NCI-H345 treated with DMSO at 0.1 percent for 48 hours (cell line): ENCODE measurements around the gene RAC3.

Experiments
- DNase-seq: peaks from one replicate; lab custom pipeline; 2025; ENCODE audit not compliant: unreplicated experiment; lab: John Stamatoyannopoulos, UW

The RAC3 gene

DNA sequence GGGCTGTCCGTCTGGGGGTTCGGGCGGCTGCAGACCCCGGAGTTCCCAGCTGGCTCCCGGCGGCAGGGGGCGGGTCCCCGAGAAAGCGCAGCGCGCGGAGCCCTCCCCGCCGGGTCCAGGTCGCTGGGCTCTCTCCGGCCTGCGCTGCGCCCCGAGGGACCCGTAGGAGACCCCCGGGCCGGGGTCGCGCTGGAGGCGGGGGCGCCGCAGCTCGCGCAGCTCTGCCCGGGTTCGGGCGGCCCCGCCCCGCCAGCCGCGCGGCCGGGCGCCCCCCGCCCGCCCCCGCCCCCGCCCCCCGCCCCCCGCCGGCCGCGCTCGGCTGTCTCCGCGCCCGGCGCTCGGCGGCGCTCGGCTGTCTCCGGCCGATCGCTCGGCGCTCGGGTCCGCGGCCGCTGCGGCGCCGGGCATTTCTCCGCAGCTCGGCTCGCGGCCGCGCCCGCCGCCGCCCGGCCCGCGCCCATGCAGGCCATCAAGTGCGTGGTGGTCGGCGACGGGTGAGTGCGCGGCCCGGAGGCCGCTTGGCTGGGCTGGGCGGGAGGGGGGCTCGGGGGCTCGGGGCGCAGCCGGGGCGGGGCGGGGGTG, at the start of gene RAC3:
RAC3 (plus strand) TSS at position 376 of the 582 bp plus-strand sequence; CDS start at position 460, 84 bp downstream.
- DNase-seq = peak; percentile 41

DNA sequence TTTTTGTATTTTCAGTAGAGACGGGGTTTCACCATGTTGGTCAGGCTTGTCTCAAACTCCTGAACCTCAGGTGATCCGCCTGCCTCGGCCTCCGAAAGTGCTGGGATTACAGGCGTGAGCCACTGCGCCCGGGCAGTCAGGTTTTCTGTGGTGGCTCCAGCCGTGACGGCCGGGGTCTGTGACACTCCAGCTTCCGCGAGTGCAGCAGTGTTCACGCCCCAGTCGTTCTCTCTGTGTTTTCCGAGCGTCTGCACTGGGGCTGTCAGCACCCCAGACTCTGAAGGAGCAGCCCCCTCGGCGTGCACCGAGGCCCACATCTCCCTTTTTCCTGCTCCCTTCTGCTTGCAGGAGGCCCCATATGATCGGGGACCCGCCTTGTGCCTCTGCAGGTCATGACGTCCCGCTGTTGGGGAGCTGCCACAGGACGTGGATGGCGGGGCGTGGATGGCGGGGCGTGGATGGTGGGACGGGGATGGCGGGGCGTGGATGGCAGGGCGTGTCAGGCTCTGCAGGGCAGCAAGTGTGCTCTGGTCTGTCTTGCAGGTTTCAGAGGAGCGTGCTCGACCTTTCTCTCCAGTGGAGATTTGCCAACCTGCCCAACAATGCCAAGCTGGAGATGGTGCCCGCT, 48.4 kb upstream of the RAC3 start:
- DNase-seq = no peak

DNA sequence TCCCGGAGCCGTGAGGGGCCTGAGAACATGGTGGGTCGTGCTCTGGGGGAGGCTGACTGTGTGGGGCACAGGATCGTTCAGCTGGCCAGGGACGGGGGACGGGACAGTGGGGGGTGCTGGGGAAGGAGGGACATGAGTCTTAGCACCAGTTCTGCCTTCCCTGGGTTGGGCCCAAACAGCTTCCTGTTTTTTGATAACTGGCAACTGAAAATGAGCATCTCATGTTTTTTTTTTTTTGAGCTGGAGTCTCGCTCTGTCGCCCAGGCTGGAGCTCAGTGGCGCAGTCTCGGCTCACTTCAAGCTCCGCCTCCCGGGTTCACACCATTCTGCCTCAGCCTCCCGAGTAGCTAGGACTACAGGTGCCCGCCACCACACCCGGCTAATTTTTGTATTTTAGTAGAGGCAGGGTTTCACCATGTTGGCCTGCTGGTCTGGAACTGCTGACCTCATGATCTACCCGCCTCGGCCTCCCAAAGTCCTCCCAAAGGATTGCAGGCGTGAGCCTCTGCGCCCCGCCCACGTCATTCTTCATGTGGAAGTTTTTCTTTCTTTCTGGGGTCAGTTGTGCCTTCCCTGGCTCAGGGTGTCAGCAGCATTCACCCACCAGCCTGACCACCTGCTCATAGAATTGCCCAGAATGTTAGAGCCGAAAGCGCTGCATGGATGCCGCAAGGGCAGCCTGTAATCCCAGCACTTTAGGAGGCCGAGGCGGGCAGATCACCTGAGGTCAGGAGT, 47.7 kb upstream of the RAC3 start:
- no peak for DNase-seq

DNA sequence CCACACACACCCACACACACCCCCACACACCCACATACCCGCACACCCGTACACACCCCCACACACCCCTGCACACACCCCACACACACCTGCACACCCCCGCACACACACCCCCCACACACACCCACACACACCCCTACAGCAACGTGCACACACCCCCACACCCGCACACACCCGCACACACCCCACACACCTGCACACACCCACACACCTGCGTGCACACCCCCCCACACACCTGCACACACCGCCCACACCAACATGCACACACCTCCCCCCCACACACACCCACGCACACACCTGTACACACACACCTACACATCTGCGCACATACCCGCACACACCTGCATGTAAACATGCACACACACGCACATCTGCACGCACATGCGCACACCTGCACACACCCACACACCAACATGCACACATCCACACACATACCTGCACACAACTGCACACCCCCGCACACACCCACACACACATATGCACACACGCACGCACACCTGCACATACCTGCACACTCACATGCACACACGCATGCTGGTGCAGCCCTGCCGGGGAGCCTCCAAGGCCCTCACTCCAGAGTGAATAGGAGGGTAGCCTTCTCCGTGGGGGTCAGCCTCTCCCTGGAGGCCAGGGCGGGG, 46.6 kb upstream of the RAC3 start:
- DNase-seq = no peak

DNA sequence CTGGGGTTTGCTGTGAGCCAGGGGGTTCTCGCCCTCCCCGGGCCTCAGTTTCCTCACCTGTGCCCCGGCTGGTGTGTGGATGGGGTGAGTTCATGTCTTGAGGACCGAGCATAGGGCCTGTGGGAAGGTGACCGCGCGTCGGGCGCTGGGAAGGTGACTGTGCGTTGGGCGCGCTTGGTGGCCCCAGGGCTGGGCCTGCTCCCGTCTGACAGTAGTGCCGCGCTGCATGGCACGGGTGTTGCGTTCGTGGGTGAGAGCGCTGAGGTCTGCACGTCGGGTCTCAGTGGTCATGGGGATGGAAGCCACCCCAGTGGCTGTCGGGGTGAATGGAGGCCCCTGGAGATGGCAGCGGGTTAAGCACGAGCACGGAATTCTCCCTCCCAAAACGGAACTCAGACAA, 44.9 kb upstream of the RAC3 start:
- DNase-seq = no peak

DNA sequence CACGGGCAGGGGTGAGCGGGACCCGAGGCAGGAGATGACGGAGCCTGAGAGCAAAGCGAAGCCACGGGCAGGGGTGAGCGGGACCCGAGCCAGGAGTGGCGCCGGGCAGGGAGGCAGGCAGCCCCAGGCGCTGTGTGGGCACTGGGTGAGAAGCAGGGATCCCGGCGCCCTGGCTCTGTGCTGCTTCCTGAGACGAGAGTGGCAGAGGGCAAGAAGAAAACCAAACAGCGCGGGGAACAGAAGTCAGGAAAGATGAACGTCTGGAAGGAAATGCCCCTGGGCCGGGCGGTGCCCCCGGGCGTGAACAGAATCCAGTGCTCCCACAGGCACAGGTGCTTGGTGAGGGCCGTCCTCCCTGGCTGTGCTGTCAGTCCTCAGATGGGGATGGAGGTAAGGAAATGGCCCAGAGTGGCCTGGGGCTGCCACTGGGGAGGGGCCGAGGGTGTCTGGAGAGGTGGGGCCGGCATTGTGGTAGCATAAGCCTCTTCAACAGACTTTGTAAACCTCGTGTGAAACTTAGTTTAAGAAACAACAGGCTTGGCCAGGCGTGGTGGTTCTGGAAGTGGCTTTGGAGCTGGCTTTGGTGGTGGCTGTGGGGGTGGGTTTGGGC, 44.2 kb upstream of the RAC3 start:
- DNase-seq = no peak

DNA sequence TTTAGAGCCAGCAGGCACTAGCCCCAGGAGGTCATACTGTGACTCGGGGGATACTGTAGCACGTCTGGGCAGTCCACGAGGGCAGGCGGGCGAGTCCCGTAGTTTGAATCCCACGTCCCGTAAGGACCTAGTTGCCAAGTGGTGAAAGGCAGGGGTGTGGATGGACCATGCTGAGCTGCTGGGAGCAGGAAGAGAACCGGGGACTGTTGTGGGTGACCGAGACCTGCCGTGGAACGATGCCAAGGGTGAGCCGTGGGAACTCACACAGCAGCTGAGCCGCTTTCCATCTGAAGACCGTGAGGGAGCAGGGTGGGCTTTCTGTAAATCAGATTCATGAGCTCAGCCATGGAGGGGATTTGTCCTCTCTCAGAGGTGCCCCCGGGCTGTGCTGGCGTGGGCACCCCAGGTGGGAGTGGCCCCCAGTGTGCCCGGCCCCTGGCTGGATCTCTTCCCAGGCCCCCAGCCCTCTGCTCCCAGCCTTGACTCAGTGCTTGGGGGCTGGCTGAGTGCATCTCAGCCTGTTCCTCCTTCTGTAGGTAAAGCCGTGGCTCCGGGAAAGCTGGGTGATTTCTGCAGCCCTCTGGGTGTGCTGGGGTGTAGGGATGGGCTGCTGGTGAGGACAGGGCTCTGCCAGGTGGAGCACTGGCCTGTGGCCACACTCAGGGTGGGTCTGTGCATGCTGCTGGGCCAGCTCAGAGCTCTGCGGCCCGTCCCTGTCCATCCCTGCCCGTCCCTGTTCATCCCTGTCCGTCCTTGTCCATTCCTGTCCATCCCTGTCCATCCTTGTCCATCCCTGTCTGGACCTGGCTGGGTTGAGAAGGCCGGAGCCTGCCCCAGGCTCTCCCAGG, 40.4 kb upstream of the RAC3 start:
- DNase-seq = no peak

DNA sequence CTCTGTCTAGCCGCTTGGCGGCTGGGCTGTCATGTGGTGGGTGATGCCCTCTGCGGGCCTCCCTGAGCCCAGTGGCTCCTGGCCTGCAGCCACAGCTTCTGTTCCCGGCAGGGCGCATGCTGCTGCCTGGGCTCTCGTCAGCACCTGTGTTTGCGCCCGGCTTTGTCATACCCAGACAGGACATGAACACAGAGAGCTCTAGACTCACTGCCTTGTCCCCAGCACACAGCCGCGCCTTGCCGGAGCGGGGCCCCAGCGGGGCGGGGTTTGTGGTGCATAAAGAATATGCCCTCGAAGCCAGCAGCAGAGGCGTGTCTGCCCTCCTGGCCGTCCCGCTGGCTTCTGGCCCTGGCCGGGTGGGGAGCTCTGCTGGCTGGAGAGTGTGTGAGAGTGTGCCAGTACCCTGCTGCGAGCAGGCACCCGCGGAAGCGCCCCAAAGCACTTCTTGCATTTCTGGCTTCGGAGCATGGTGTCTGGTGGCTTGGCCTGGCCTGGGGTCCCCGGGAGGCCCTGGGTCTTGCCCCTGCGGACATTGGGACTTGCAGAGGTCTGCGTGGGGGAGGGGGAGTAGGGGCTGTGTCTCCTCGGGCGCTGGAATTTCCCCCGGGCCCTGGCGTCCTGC, 39.7 kb upstream of the RAC3 start:
- no peak for DNase-seq

DNA sequence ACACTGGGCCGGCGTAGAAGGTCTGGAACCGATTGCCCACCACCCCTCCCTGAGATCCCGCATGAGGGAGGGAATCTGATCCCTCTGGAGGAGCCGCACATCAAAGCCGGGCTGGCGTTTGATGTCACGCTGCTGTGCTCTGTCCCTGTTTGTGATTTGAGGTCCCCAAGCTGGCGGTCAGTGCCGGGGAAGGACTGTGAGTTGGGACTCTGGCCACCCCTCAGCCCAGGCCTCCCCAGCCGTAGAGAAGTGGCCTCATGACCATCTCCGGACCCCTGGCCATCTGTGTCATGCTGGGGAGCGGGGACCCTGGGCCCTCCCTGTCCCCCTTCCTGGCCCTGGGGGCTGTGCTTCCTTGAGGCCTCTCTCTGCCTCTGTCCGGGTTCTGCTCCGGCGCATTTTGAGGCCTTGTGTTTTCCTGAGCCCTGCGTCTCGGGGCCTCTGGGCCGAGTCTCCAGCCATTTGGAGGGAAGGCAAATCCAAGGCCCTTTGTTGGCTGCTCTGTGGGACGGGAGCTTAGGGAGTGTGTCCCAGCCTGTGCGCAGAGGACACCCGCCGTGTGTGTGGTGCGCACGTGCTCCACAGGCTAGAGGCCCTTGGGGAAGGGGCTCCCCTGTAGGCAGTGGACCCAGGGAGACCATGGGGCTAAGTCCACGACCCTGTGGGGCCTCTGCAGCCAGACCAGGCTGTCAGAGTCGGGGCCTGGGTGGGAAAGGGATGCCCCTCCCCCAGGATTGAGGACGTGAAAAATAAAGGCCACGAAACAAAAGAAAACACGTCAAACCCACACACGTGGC, 39.0 kb upstream of the RAC3 start:
- no peak for DNase-seq

DNA sequence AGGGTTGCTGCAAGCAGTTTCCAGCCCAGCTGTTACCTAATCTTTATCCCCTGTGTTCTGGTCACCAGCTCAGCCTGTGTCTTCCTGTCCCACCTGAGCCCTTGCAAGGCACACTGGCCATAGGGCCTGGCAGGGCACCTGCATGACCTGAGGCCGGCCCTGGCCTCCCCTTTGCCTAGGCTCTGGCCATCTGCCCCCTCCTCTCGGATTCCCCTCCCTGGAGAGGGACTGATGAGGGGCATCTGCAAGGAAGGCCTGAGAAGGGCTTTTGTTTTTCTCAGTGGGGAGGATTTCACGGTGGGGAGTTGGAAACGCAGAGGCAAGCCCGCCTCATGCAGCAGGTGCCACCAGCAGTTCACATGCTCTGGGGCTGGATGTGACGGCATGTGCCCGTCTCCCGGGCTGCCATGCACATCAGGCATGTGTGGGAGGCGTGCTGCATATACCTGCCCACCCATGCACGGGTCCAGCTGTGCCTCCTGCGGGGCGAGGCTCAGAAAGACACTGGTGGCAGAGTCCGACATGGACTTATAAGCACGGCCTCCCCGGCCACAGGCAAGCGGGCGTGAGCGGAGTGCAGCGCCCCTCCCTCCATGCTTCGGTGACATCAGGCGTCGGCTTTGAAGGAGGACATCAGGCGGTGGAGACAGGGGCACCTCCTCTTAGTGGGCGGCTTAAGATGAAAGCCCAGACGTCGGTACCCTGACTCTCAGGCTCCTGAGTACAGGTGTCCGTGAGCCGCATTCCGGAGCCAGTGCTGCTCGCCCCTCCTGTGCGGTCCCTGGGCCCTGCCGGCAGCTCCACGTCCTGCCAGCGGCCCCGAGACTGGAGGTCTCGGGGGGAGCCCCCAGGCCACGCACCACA, 37.5 kb upstream of the RAC3 start:
- no peak for DNase-seq

DNA sequence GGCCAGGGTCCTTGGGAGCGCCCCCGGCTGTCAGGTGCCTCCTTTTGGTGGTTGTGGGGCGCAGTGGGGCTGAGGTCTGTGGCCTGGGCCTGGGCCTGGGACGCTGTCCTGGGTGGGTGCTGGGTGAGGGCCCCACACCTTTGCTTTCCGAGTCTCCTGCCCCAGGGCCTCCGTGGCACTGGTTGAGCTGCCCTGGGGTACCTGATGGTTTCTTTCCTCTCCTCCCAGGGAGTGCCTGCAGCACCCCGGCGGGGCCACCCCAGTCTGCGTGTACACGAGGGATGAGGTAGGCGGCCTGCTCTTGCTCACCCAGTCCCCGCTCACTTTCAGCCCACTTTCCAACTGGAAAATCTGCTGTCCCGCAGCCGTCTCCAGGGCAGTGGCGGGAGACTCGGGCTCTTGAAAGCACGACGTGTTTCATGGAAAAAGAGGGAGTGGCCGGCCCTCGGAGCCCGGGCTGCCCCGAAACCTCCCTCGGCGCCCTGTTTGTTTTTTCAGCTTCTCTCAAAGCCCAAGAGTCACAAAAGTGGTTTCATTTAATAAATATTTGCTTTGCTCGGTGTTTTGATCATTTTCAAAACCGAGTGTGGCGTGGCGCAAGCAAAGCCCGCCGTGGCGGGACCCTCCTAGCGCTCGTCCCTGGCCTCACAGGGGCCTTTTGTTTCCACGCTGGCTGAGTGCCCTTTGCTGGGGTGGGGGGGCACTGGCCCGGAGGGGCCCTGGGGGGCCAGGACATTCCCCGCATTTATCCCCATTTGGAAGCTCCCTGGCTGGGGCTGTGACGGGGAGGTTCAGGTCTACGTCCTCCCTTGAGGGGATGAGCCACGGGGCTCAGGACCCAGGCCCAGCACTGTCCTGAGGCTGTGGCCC, 36.6 kb upstream of the RAC3 start:
- DNase-seq = no peak

DNA sequence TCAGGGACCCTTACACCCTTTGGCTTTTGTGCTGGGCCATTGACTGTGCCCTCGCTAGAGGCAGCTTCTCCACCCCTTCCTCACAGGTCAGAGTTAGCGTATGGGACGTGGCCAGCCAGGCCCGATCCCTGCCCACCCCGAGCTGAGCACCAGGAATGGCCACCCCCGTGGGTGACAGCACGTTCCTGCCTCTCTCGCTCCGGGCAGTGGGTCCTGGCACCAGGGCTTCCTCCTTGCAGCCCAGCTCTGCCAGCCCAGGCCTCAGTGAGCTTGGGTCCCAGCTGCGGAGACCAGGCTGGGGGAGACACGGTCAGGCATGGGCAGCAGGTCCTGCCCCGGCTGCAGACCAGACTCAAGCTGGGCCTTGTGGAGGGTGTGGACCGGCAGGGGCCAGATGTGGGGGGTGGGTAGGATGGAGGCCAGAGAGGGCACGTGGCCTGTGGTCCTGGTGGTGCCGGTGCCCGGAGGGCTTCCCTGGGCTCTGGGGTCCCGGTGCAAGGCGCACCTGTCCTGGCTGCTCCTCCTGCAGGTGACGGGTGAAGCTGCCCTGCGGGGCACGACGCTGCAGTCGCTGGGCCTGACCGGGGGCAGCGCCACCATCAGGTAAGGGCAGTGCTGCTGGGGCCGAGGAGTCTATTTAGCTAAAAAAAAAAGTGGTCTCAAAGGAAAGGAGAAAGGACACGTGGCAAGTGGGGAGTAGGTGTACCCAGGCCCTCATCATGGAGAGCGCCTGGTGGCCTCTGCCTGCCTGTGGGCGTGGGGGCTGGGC, 35.8 kb upstream of the RAC3 start:
- DNase-seq = no peak

DNA sequence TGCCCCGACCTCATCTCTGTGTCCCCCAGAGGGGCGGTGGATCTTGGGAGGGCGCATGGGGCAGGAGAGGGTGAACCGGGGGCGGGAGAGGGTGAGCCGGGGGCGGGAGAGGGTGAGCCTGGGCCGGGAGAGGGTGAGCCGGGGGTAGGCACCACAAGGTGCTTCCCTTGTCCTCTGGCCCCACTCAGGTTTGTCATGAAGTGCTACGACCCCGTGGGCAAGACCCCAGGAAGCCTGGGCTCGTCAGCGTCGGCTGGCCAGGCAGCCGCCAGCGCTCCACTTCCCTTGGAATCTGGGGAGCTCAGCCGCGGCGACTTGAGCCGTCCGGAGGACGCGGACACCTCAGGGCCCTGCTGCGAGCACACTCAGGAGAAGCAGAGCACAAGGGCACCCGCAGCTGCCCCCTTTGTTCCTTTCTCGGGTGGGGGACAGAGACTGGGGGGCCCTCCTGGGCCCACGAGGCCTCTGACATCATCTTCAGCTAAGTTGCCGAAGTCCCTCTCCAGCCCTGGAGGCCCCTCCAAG, 35.2 kb upstream of the RAC3 start:
- no peak for DNase-seq

DNA sequence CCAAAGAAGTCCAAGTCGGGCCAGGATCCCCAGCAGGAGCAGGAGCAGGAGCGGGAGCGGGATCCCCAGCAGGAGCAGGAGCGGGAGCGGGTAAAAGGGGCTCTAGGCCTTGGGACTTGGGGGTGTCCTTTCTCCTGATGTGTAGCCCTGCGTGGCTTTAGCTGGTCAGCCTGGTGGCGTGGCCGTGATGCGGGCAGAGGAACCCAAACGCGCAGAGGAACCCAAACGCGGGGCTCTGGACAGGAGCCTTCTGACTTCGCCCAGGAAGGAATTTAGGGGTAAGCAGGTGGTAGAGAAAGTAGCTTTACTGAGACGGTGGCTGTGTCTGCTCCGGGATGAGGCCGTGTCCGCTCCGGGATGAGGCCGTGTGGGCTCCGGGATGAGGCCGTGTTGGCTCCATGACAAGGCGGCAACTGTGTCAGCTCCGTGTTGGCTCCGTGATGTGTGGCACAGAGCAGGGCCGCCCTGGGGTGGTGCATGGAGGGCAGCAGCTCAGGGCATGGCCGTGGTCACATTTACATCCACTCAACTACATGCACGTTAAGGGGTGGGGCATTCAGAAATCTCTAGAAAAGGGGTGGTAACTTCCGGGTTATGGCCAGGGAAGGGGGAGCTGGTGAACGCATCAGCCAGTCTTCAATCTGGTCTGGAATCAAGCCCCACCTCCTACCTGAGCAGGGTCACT, 34.6 kb upstream of the RAC3 start:
- no peak for DNase-seq

DNA sequence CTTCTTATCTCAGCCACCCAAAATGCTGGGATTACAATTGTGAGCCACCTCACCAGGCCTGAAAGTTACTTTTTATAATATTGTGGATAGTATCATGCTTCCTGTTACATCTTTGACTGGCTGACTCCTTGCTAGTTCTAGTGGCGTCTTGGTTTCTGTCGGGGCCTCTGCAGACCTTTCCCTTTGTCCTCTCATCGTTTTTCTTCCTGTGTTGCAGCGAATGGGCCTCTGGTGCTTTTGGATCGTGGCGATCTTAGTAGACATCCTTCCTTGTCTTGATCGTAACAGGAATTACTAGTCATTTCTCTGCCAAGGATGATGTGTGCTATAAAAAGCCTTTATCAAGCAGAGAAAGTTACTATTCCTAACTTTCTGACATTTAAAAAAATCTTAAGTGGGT, 33.3 kb upstream of the RAC3 start:
- no peak for DNase-seq
